IMR-90 (cell line): ENCODE data around the gene NAPSA. TPM values are rescaled to one million over a fixed set of nuclear protein-coding genes. Genes with fewer than 3 reads are reported as not detected.

ENCODE experiments used
- CEBPB ChIP-seq: IDR thresholded peaks from 2 replicates; pipeline ENCODE4 v1.6.1; 2012; ENCODE audit warnings: low read depth, low read length, improper control_type of control experiment
- CHD1 ChIP-seq: IDR thresholded peaks from 2 replicates; pipeline ENCODE4 v1.6.1; 2012; ENCODE audit warnings: low read depth, low read length, improper control_type of control experiment
- SMC3 ChIP-seq: fragments of 150-350 bp; IDR thresholded peaks from 2 replicates; pipeline ENCODE4 v1.6.1; 2016; ENCODE audit warnings: low read depth, mild to moderate bottlenecking, antibody characterized with exemption, low read length, moderate library complexity
- USF2 ChIP-seq: fragments of 150-350 bp; IDR thresholded peaks from 2 replicates; pipeline ENCODE4 v1.6.1; 2017; ENCODE audit warnings: mild to moderate bottlenecking, antibody characterized with exemption, low read length, low read depth
- polyA plus RNA-seq, 3 experiments: library from polyadenylated mRNA; depleted of rRNA; stranded (reverse); fragments of >200 nt; gene quantifications; 2 replicates each; pipeline ENCODE4 v1.2.3, GENCODE V29; 2012; ENCODE audit warnings: low replicate concordance in 1 of 3
- total RNA-seq: library from RNA; depleted of rRNA; stranded (reverse); fragments of >200 nt; gene quantifications from 2 replicates; pipeline ENCODE4 v1.2.3, GENCODE V29; 2012

Gene NAPSA
- total and polyA plus RNA-seq, 2 of the 4 experiments (the other 2 are of a cell fraction): 0.39 TPM; not detected in 1

GRCh38 chr19:50313812-50314536 is 51.5 kb downstream of the NAPSA start (continued):
- no peak for TF ChIP-seq USF2
- TF ChIP-seq SMC3: no peak
- no peak for TF ChIP-seq CHD1
- no peak for TF ChIP-seq CEBPB
